HepG2 (cell line): ENCODE data around the gene POLRMT. TPM values are rescaled to one million over a fixed set of nuclear protein-coding genes. Genes with fewer than 3 reads are reported as not detected.
A peak's percentile ranks its signal among the peaks of the same experiment; 100 is the strongest.

ENCODE experiments used
- ADNP ChIP-seq: sonication (generic); formaldehyde crosslinking; IDR thresholded peaks from 2 replicates; pipeline ENCODE4 v1.4.0; 2020; ENCODE audit warnings: missing genetic modification reagents
- HMG20B ChIP-seq: conservative IDR thresholded peaks from 2 replicates; pipeline ENCODE4 v1.6.1; 2016; ENCODE audit warnings: missing genetic modification reagents, missing compliant biosample characterization
- MED13 ChIP-seq: sonication (generic); formaldehyde crosslinking; IDR thresholded peaks from 2 replicates; pipeline ENCODE4 v1.5.0; 2020; ENCODE audit warnings: missing genetic modification reagents
- MIER2 ChIP-seq: IDR thresholded peaks from 2 replicates; pipeline ENCODE4 v1.6.1; 2016; ENCODE audit warnings: missing biosample characterization, missing genetic modification reagents
- NR2F1 ChIP-seq, 2 experiments: fragments of 450-650 bp in 1 of 2; formaldehyde crosslinking in 1 of 2; IDR thresholded peaks; 2 replicates each; pipeline versions ENCODE4 v1.5.0 to v1.6.1; 2016 to 2020; ENCODE audit warnings: mild to moderate bottlenecking in 1 of 2, missing compliant biosample characterization in 1 of 2, missing genetic modification reagents in 1 of 2, moderate library complexity in 1 of 2
- PAX8 ChIP-seq: sonication (generic); formaldehyde crosslinking; IDR thresholded peaks from 2 replicates; pipeline ENCODE4 v1.8.0; 2022; ENCODE audit warnings: mild to moderate bottlenecking, missing genetic modification reagents, borderline replicate concordance
- PHB2 ChIP-seq: fragments of 450-650 bp; IDR thresholded peaks from 2 replicates; pipeline ENCODE4 v1.6.1; 2018; ENCODE audit not compliant: partially characterized antibody
- PHF20 ChIP-seq: sonication (generic); formaldehyde crosslinking; IDR thresholded peaks from 2 replicates; pipeline ENCODE4 v1.5.0; 2020; ENCODE audit warnings: mild to moderate bottlenecking, missing genetic modification reagents
- PHF5A ChIP-seq: IDR thresholded peaks from one replicate; pipeline ENCODE4 v1.6.1; 2018; ENCODE audit warnings: low read depth, missing genetic modification reagents; ENCODE audit not compliant: unreplicated experiment
- PHF8 ChIP-seq: sonication (generic); formaldehyde crosslinking; IDR thresholded peaks from 2 replicates; pipeline ENCODE4 v1.5.0; 2020; ENCODE audit warnings: missing genetic modification reagents
- RBM39 ChIP-seq: fragments of 200-400 bp; formaldehyde crosslinking; IDR thresholded peaks from one replicate; pipeline ENCODE4 v1.6.1; 2018; ENCODE audit warnings: antibody characterized with exemption, mild to moderate bottlenecking, low read depth, low read length; ENCODE audit not compliant: poor library complexity, severe bottlenecking
- REST ChIP-seq, 2 experiments: IDR thresholded peaks; 2 replicates each; pipeline ENCODE4 v1.6.1; 2011 to 2012; ENCODE audit warnings: low read length in 2 of 2, borderline replicate concordance in 1 of 2, low read depth in 1 of 2, mild to moderate bottlenecking in 1 of 2, moderate library complexity in 1 of 2
- SRSF4 ChIP-seq: fragments of 200-400 bp; formaldehyde crosslinking; IDR thresholded peaks from one replicate; pipeline ENCODE4 v1.6.1; 2018; ENCODE audit warnings: mild to moderate bottlenecking, low read depth, low read length, moderate library complexity; ENCODE audit not compliant: poor library complexity, severe bottlenecking
- TFAP4 ChIP-seq: sonication (generic); IDR thresholded peaks from 2 replicates; pipeline ENCODE4 v1.6.1; 2016; ENCODE audit warnings: low read depth, borderline replicate concordance
- ZFP36 ChIP-seq: fragments of 150-350 bp; IDR thresholded peaks from 2 replicates; pipeline ENCODE4 v1.6.1; 2018; ENCODE audit warnings: borderline replicate concordance, low read length, low read depth; ENCODE audit not compliant: partially characterized antibody
- ZIK1 ChIP-seq: sonication (generic); formaldehyde crosslinking; IDR thresholded peaks from 2 replicates; pipeline ENCODE4 v1.5.0; 2020; ENCODE audit warnings: mild to moderate bottlenecking, low read depth, missing genetic modification reagents, borderline replicate concordance
- ZNF24 ChIP-seq: fragments of 450-650 bp; IDR thresholded peaks from 2 replicates; pipeline ENCODE4 v1.6.1; 2017; ENCODE audit warnings: antibody characterized with exemption, mild to moderate bottlenecking
- ZNF263 ChIP-seq: sonication (generic); formaldehyde crosslinking; IDR thresholded peaks from 2 replicates; pipeline ENCODE4 v1.4.0; 2020; ENCODE audit warnings: missing genetic modification reagents
- ZNF264 ChIP-seq: sonication (generic); formaldehyde crosslinking; IDR thresholded peaks from 2 replicates; pipeline ENCODE4 v1.4.0; 2020; ENCODE audit warnings: missing genetic modification reagents
- ZNF563 ChIP-seq: sonication (generic); formaldehyde crosslinking; IDR thresholded peaks from 2 replicates; pipeline ENCODE4 v1.8.0; 2022; ENCODE audit warnings: mild to moderate bottlenecking, moderate library complexity, missing genetic modification reagents
- ZNF704 ChIP-seq: sonication (generic); formaldehyde crosslinking; IDR thresholded peaks from 2 replicates; pipeline ENCODE4 v1.8.1; 2023; ENCODE audit warnings: mild to moderate bottlenecking, inconsistent platforms, moderate library complexity, missing genetic modification reagents, borderline replicate concordance
- ZSCAN21 ChIP-seq: sonication (generic); formaldehyde crosslinking; IDR thresholded peaks from 2 replicates; pipeline ENCODE4 v1.8.0; 2022; ENCODE audit warnings: mild to moderate bottlenecking, missing genetic modification reagents, moderate library complexity, borderline replicate concordance
- polyA plus RNA-seq, 8 experiments: library from polyadenylated mRNA; depleted of rRNA in 3 of 8; stranded (reverse) in 7 of 8; unstranded in 1 of 8; fragments of >200 nt; fragmentation: Illumina TruSeq in 4 of 8; extraction: Trizol in 4 of 8; gene quantifications; 2 replicates each; pipeline versions ENCODE4 v1.2.1 to v1.2.3, GENCODE V29; 2011 to 2016; ENCODE audit warnings: low read depth in 4 of 8, missing spikeins in 1 of 8, mixed read lengths in 1 of 8; ENCODE audit not compliant: insufficient read depth in 1 of 8
- total RNA-seq, 5 experiments: library from RNA; depleted of rRNA; stranded (reverse); fragments of >200 nt; fragmentation: Illumina TruSeq; extraction: Trizol; gene quantifications; 2 replicates each; pipeline ENCODE4 v1.2.3, GENCODE V29; 2016; ENCODE audit warnings: low read depth in 1 of 5

POLRMT gene
- total and polyA plus RNA-seq, 2 of the 13 experiments (the other 11 are each of a cell fraction or from before 2014, with no cell fraction given) = 78.0 to 101 TPM

GRCh38 chr19:660793-661426 is 27.6 kb upstream of the POLRMT start (continued):
- TF ChIP-seq REST (IDR thresholded peaks at IDR 0.05; ENCODE audit: borderline replicate concordance in 1 of 2, low read depth in 1 of 2, low read length in 2 of 2) = peak in 1 of 2 experiments; percentile 61; a peak in 1 of 4 replicates
- TF ChIP-seq TFAP4 = peak; percentile 76
- TF ChIP-seq PHF5A (CRISPR knock-in tag) = no peak
- peak; percentile 48; the same call in 1 of the 2 replicates for TF ChIP-seq ZSCAN21 (CRISPR knock-in tag)
- no peak for TF ChIP-seq ZNF263
- no peak for TF ChIP-seq ZNF24
- no peak for TF ChIP-seq ZFP36
- no peak; the same call in 1 of the 2 replicates for TF ChIP-seq PAX8
- TF ChIP-seq MIER2 (CRISPR knock-in tag) = peak; percentile 78
- peak; percentile 46 for TF ChIP-seq PHF20
- no peak for TF ChIP-seq ZNF563
- no peak for TF ChIP-seq ZNF704
- peak; percentile 74 for TF ChIP-seq ZNF264 (CRISPR knock-in tag)
- TF ChIP-seq PHF8 = peak; percentile 76
- 0 out of 2 replicates have a peak, but pooled peaks have one; percentile 64 for TF ChIP-seq ZIK1 (CRISPR knock-in tag)
- TF ChIP-seq HMG20B = peak; percentile 92
- TF ChIP-seq PHB2 = no peak
- 0 out of 2 replicates have a peak, but pooled peaks have one; percentile 12 for TF ChIP-seq ADNP (CRISPR knock-in tag)
- TF ChIP-seq SRSF4 = no peak
- TF ChIP-seq MED13 (CRISPR knock-in tag) = 0 out of 2 replicates have a peak, but pooled peaks have one; percentile 13
- peak; percentile 87 to 92 for TF ChIP-seq NR2F1 (CRISPR knock-in tag; IDR thresholded peaks at IDR 0.05)
- TF ChIP-seq RBM39 = no peak
